Smooth muscle cell (in vitro differentiated cells): ENCODE data around the gene TP53. TPM values are rescaled to one million over a fixed set of nuclear protein-coding genes. Genes with fewer than 3 reads are reported as not detected.

ENCODE experiments used
- DNase-seq: peaks from one replicate; lab custom pipeline; 2025; ENCODE audit not compliant: unreplicated experiment; lab: John Stamatoyannopoulos, UW
- H2AFZ ChIP-seq: fragments of 200-600 bp; sonication (generic); 2 replicates; pipeline ENCODE4 v1.6.0; 2016; ENCODE audit warnings: antibody characterized with exemption, low read depth, mild to moderate bottlenecking
- H3F3A ChIP-seq: fragments of 200-600 bp; sonication (generic); 2 replicates; pipeline ENCODE4 v1.6.0; 2017; ENCODE audit warnings: antibody characterized with exemption, low read depth
- H3K27ac ChIP-seq: fragments of 200-600 bp; sonication (generic); 2 replicates; pipeline ENCODE4 v1.5.1; 2016; ENCODE audit warnings: low read depth, mild to moderate bottlenecking
- H3K27me3 ChIP-seq: fragments of 200-600 bp; sonication (generic); 2 replicates; pipeline ENCODE4 v1.6.1; 2016; ENCODE audit warnings: low read depth, mild to moderate bottlenecking
- H3K36me3 ChIP-seq: fragments of 200-600 bp; sonication (generic); 2 replicates; pipeline ENCODE4 v1.5.1; 2016; ENCODE audit warnings: low read depth
- H3K4me1 ChIP-seq: fragments of 200-600 bp; sonication (generic); 2 replicates; pipeline ENCODE4 v1.5.1; 2016; ENCODE audit warnings: low read depth
- H3K4me2 ChIP-seq: fragments of 200-600 bp; sonication (generic); 2 replicates; pipeline ENCODE4 v1.6.0; 2016; ENCODE audit warnings: mild to moderate bottlenecking
- H3K4me3 ChIP-seq: fragments of 200-600 bp; sonication (generic); 2 replicates; pipeline ENCODE4 v1.5.1; 2016; ENCODE audit warnings: mild to moderate bottlenecking
- H3K79me2 ChIP-seq: fragments of 200-600 bp; sonication (generic); 2 replicates; pipeline ENCODE4 v1.6.0; 2016; ENCODE audit warnings: low read depth, mild to moderate bottlenecking
- H3K9ac ChIP-seq: fragments of 200-600 bp; sonication (generic); 2 replicates; pipeline ENCODE4 v1.6.0; 2016; ENCODE audit warnings: low read depth
- H3K9me3 ChIP-seq: fragments of 200-600 bp; sonication (generic); replicated peaks from 2 replicates; pipeline ENCODE4 v1.5.1; 2016; ENCODE audit warnings: low read depth
- H4K20me1 ChIP-seq: fragments of 200-600 bp; sonication (generic); 2 replicates; pipeline ENCODE4 v1.6.0; 2016; ENCODE audit warnings: low read depth
- WGBS: methylation state at CpG from one replicate; pipeline ENCODE4 v1.1.7; 2016; ENCODE audit warnings: low lambda C conversion rate; 5-methylcytosine and 5-hydroxymethylcytosine counted together
- polyA plus RNA-seq: library from polyadenylated mRNA; unstranded; fragments of >200 nt; fragmentation: Nextera tagmentation; extraction: Ambion mirVana; gene quantifications from 2 replicates; pipeline ENCODE4 v1.2.1, GENCODE V29; 2016
- total RNA-seq: library from RNA; depleted of rRNA; stranded (reverse); fragments of >200 nt; gene quantifications from 2 replicates; pipeline ENCODE4 v1.2.3, GENCODE V29; 2014
- TF ChIP-seq, protein P1 (sequence below): fragments of 200-600 bp; sonication (generic); IDR thresholded peaks from 2 replicates; pipeline ENCODE4 v1.5.1; 2017; ENCODE audit warnings: borderline replicate concordance, mild to moderate bottlenecking, antibody characterized with exemption; ENCODE audit not compliant: insufficient read depth, poor library complexity, severe bottlenecking

The TP53 gene
- total and polyA plus RNA-seq, 2 experiments from 2014 or later, result 21.1 to 55.1 TPM

GRCh38 chr17:7677388-7678067, 9.8 kb downstream of the TP53 start:
- WGBS, result 60% methylated on average over 10 of the region's 10 CpGs
- no peaks in the 10 kb centered on the region for H3K9me3 ChIP-seq
- H3K36me3 ChIP-seq, result peaks cover 11% of the 10 kb centered on the region
- H3K79me2 ChIP-seq, result peaks cover 32% of the 10 kb centered on the region
- H3K27me3 ChIP-seq, result no peaks in the 10 kb centered on the region
- no peak overlapping the region for H3K4me2 ChIP-seq
- no peak overlapping the region for H3K27ac ChIP-seq
- H2AFZ ChIP-seq, result no peak overlapping the region
- H3K9ac ChIP-seq, result no peak overlapping the region
- no peaks in the 10 kb centered on the region for H3F3A ChIP-seq
- DNase-seq, result no peak
- TF ChIP-seq, protein P1, sequence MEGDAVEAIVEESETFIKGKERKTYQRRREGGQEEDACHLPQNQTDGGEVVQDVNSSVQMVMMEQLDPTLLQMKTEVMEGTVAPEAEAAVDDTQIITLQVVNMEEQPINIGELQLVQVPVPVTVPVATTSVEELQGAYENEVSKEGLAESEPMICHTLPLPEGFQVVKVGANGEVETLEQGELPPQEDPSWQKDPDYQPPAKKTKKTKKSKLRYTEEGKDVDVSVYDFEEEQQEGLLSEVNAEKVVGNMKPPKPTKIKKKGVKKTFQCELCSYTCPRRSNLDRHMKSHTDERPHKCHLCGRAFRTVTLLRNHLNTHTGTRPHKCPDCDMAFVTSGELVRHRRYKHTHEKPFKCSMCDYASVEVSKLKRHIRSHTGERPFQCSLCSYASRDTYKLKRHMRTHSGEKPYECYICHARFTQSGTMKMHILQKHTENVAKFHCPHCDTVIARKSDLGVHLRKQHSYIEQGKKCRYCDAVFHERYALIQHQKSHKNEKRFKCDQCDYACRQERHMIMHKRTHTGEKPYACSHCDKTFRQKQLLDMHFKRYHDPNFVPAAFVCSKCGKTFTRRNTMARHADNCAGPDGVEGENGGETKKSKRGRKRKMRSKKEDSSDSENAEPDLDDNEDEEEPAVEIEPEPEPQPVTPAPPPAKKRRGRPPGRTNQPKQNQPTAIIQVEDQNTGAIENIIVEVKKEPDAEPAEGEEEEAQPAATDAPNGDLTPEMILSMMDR, result no peak
- H3K4me1 ChIP-seq, result no peaks in the 10 kb centered on the region
- no peak overlapping the region for H3K4me3 ChIP-seq
- H4K20me1 ChIP-seq, result peaks cover 21% of the 10 kb centered on the region

GRCh38 chr17:7676533-7676932, 10.8 kb downstream of the TP53 start:
- Histone ChIP-seq H3K9me3 (no peaks in the 10 kb centered on the region), H3K79me2 (peaks cover 24% of the 10 kb centered on the region), H2AFZ (no peak overlapping the region), H3K4me1 (no peaks in the 10 kb centered on the region), H3K36me3 (peaks cover 11% of the 10 kb centered on the region), H3K4me2 (no peak overlapping the region), H4K20me1 (peaks cover 21% of the 10 kb centered on the region), H3K9ac (no peak overlapping the region), H3K27me3 (no peaks in the 10 kb centered on the region), H3F3A (no peaks in the 10 kb centered on the region), H3K27ac (no peak overlapping the region), H3K4me3 (no peak overlapping the region)
- 83% methylated on average over 5 of the region's 5 CpGs for WGBS
- TF ChIP-seq, protein P1, result no peak
- DNase-seq, result no peak

GRCh38 chr17:7674934-7675333, 12.4 kb downstream of the TP53 start:
- no peak for DNase-seq

More at GRCh38 chr17:7674934-7675333, 12.4 kb downstream of the TP53 start:
- no peak overlapping the region for H3K4me2 ChIP-seq
- TF ChIP-seq, protein P1, result no peak
- no peak overlapping the region for H3K9ac ChIP-seq
- H3K79me2 ChIP-seq, result peaks cover 11% of the 10 kb centered on the region
- peaks cover 11% of the 10 kb centered on the region for H3K36me3 ChIP-seq
- no peak overlapping the region for H3K27ac ChIP-seq
- H3F3A ChIP-seq, result no peaks in the 10 kb centered on the region
- H3K27me3 ChIP-seq, result no peaks in the 10 kb centered on the region
- no peak overlapping the region for H3K4me3 ChIP-seq
- no peaks in the 10 kb centered on the region for H3K4me1 ChIP-seq
- H4K20me1 ChIP-seq, result peaks cover 17% of the 10 kb centered on the region
- 91% methylated on average over 14 of the region's 14 CpGs for WGBS
- H2AFZ ChIP-seq, result no peak overlapping the region
- H3K9me3 ChIP-seq, result no peaks in the 10 kb centered on the region
